ENCODE measurements around the gene MAPKAP1.

GRCh38 chr9:125649315-125649714, 57.7 kb downstream of the MAPKAP1 start:
- TF ChIP-seq, protein P1, sequence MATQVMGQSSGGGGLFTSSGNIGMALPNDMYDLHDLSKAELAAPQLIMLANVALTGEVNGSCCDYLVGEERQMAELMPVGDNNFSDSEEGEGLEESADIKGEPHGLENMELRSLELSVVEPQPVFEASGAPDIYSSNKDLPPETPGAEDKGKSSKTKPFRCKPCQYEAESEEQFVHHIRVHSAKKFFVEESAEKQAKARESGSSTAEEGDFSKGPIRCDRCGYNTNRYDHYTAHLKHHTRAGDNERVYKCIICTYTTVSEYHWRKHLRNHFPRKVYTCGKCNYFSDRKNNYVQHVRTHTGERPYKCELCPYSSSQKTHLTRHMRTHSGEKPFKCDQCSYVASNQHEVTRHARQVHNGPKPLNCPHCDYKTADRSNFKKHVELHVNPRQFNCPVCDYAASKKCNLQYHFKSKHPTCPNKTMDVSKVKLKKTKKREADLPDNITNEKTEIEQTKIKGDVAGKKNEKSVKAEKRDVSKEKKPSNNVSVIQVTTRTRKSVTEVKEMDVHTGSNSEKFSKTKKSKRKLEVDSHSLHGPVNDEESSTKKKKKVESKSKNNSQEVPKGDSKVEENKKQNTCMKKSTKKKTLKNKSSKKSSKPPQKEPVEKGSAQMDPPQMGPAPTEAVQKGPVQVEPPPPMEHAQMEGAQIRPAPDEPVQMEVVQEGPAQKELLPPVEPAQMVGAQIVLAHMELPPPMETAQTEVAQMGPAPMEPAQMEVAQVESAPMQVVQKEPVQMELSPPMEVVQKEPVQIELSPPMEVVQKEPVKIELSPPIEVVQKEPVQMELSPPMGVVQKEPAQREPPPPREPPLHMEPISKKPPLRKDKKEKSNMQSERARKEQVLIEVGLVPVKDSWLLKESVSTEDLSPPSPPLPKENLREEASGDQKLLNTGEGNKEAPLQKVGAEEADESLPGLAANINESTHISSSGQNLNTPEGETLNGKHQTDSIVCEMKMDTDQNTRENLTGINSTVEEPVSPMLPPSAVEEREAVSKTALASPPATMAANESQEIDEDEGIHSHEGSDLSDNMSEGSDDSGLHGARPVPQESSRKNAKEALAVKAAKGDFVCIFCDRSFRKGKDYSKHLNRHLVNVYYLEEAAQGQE (IDR thresholded peaks at IDR 0.05; ENCODE audit: insufficient read depth in 1 of 2, low read depth in 2 of 2, low read length in 2 of 2) = no peak
- no peak for TF ChIP-seq POLR2AphosphoS5 (IDR thresholded peaks at IDR 0.05; ENCODE audit: low read depth, low read length)
- TF ChIP-seq TAF1 (IDR thresholded peaks at IDR 0.05; ENCODE audit: borderline replicate concordance, insufficient read depth, low read length) = no peak
- no peak for TF ChIP-seq SIN3A (IDR thresholded peaks at IDR 0.05; ENCODE audit: borderline replicate concordance, insufficient read depth, low read length)
- no peak for TF ChIP-seq FOXP2 (optimal IDR thresholded peaks at IDR 0.05; ENCODE audit: borderline replicate concordance, extremely low read depth, extremely low read length, insufficient read depth)
